Testis (tissue), 2 donors: Measurements from ENCODE around the gene HMCN2.

Experiments used
- CTCF ChIP-seq, 3 experiments: fragments of 450-650 bp in 2 of 3; fragments of 200-600 bp in 1 of 3; sonication (generic) in 1 of 3; IDR thresholded peaks; one replicate each; pipeline ENCODE4 v1.5.1; 2016 to 2019; ENCODE audit warnings: antibody characterized with exemption in 3 of 3, mild to moderate bottlenecking in 2 of 3, moderate library complexity in 1 of 3
- POLR2A ChIP-seq: fragments of 450-650 bp; IDR thresholded peaks from one replicate; pipeline ENCODE4 v1.6.1; 2017; ENCODE audit warnings: antibody characterized with exemption, mild to moderate bottlenecking, moderate library complexity

GRCh38 chr9:130331061-130331460 lies 65.5 kb downstream of the HMCN2 start:
- TF ChIP-seq POLR2A (no peak), CTCF (IDR thresholded peaks at IDR 0.05) (no peak)
